H1 (cell line): ENCODE measurements around the gene FHIT. TPM values are rescaled to one million over a fixed set of nuclear protein-coding genes. Genes with fewer than 3 reads are reported as not detected.

Source experiments
- CTCF ChIA-PET: fragments of 300-600 bp; sonication (Branson Sonifier 250); formaldehyde crosslinking; loops from one replicate; lab custom pipeline; 2021; ENCODE audit not compliant: partially characterized antibody; lab: Charles Lee
- POLR2A ChIA-PET: fragments of 300-600 bp; sonication (Branson Sonifier 250); formaldehyde crosslinking; loops from one replicate; lab custom pipeline; 2021; ENCODE audit warnings: inconsistent platforms; ENCODE audit not compliant: partially characterized antibody; lab: Charles Lee
- DNase-seq, 2 experiments: peaks; one replicate each; pipeline versions ENCODE4 v3.0.0 to v3.0.0-alpha.2; 2010 to 2022; ENCODE audit warnings: low spot score in 2 of 2, low read depth in 1 of 2, mixed read lengths in 1 of 2
- FAIRE-seq: peaks from 2 replicates; lab custom pipeline; 2011; peaks lifted over from hg19 to GRCh38; lab: Jason Lieb, UNC
- H2AFZ ChIP-seq: 2 replicates; pipeline ENCODE4 v1.8.1; 2012; ENCODE audit warnings: low read length, inconsistent platforms
- H2AK5ac ChIP-seq: 2 replicates; pipeline ENCODE4 v1.6.1; 2013; ENCODE audit warnings: low read depth, low read length
- H2BK120ac ChIP-seq: replicated peaks from 2 replicates; pipeline ENCODE3; 2013; ENCODE audit warnings: low read depth, low read length, inconsistent platforms
- H2BK12ac ChIP-seq: 2 replicates; pipeline ENCODE4 v1.6.1; 2013; ENCODE audit warnings: low read depth, low read length
- H2BK15ac ChIP-seq: 2 replicates; pipeline ENCODE4 v1.6.1; 2013; ENCODE audit warnings: low read length
- H2BK20ac ChIP-seq: 2 replicates; pipeline ENCODE4 v1.6.1; 2013; ENCODE audit warnings: low read length
- H2BK5ac ChIP-seq: 2 replicates; pipeline ENCODE4 v1.6.1; 2013; ENCODE audit warnings: low read depth, low read length
- H3K14ac ChIP-seq: 2 replicates; pipeline ENCODE4 v1.6.1; 2013; ENCODE audit warnings: inconsistent platforms; ENCODE audit not compliant: insufficient read length
- H3K18ac ChIP-seq: 2 replicates; pipeline ENCODE4 v1.6.1; 2013; ENCODE audit warnings: low read length; ENCODE audit errors: extremely low read depth
- H3K23ac ChIP-seq: 2 replicates; pipeline ENCODE4 v1.6.1; 2013; ENCODE audit warnings: inconsistent platforms; ENCODE audit not compliant: insufficient read length
- H3K23me2 ChIP-seq: 2 replicates; pipeline ENCODE4 v1.6.1; 2013; ENCODE audit warnings: low read depth, low read length
- H3K27ac ChIP-seq: 2 replicates; pipeline ENCODE4 v1.6.1; 2011; ENCODE audit warnings: low read depth, low read length, inconsistent platforms
- H3K27me3 ChIP-seq, 4 experiments: replicated peaks in 1 of 4; 1 replicate in 1 of 4; 2 replicates in 3 of 4; pipeline versions ENCODE4 v1.6.1 to v1.8.1; 2011 to 2013; ENCODE audit warnings: low read length in 3 of 4, mild to moderate bottlenecking in 3 of 4, inconsistent platforms in 2 of 4, mixed read lengths in 2 of 4, moderate library complexity in 1 of 4; ENCODE audit not compliant: control insufficient read depth in 3 of 4, insufficient read depth in 3 of 4; ENCODE audit errors: extremely low read depth in 1 of 4
- H3K36me3 ChIP-seq, 4 experiments: 2 replicates each; pipeline versions ENCODE4 v1.6.1 to v1.8.1; 2011 to 2013; ENCODE audit warnings: mild to moderate bottlenecking in 4 of 4, low read length in 3 of 4, moderate library complexity in 2 of 4, control low read depth in 1 of 4, inconsistent platforms in 1 of 4; ENCODE audit not compliant: insufficient read depth in 4 of 4, control insufficient read depth in 2 of 4
- H3K4ac ChIP-seq: replicated peaks from 2 replicates; pipeline ENCODE3; 2013; ENCODE audit warnings: low read length, low read depth, mixed read lengths, inconsistent platforms; ENCODE audit not compliant: insufficient read length
- H3K4me1 ChIP-seq, 4 experiments: replicated peaks in 1 of 4; 1 replicate in 1 of 4; 2 replicates in 3 of 4; pipeline versions ENCODE4 v1.6.1 to v1.8.1; 2011 to 2013; ENCODE audit warnings: low read length in 3 of 4, inconsistent platforms in 2 of 4, mixed read lengths in 1 of 4; ENCODE audit not compliant: insufficient read depth in 4 of 4, control insufficient read depth in 3 of 4
- H3K4me2 ChIP-seq, 2 experiments: 2 replicates each; pipeline versions ENCODE4 v1.6.1 to v1.8.1; 2011 to 2013; ENCODE audit warnings: low read depth in 2 of 2, low read length in 2 of 2, control low read depth in 1 of 2, inconsistent platforms in 1 of 2, mild to moderate bottlenecking in 1 of 2; ENCODE audit not compliant: insufficient read depth in 1 of 2
- H3K4me3 ChIP-seq, 4 experiments: fragments of 200-600, 300-600 bp in 1 of 4; sonication (generic), shearing (Covaris generic), sonication (Bioruptor Twin) in 1 of 4; 2 replicates each; pipeline versions ENCODE4 v1.5.1 to v1.8.1; 2011 to 2016; ENCODE audit warnings: low read length in 4 of 4, low read depth in 3 of 4, control low read depth in 2 of 4, inconsistent platforms in 2 of 4, mild to moderate bottlenecking in 2 of 4, mixed read lengths in 1 of 4, moderate library complexity in 1 of 4; ENCODE audit not compliant: insufficient read depth in 2 of 4; ENCODE audit errors: extremely low read depth in 1 of 4
- H3K56ac ChIP-seq: replicated peaks from 2 replicates; pipeline ENCODE3; 2013; ENCODE audit warnings: low read depth, mild to moderate bottlenecking, mixed read lengths, low read length, inconsistent platforms; ENCODE audit not compliant: insufficient read length
- H3K79me1 ChIP-seq: 2 replicates; pipeline ENCODE4 v1.6.1; 2013; ENCODE audit warnings: low read depth, low read length, control low read depth
- H3K79me2 ChIP-seq, 2 experiments: 2 replicates each; pipeline versions ENCODE4 v1.6.1 to v1.8.1; 2012 to 2013; ENCODE audit warnings: low read length in 2 of 2, mild to moderate bottlenecking in 2 of 2, inconsistent platforms in 1 of 2; ENCODE audit not compliant: insufficient read depth in 2 of 2, control insufficient read depth in 1 of 2
- H3K9ac ChIP-seq, 4 experiments: replicated peaks in 1 of 4; 1 replicate in 1 of 4; 2 replicates in 3 of 4; pipeline versions ENCODE4 v1.6.1 to v1.8.1; 2011 to 2013; ENCODE audit warnings: low read depth in 3 of 4, low read length in 3 of 4, control low read depth in 2 of 4, mild to moderate bottlenecking in 2 of 4, moderate library complexity in 2 of 4, inconsistent platforms in 1 of 4; ENCODE audit errors: extremely low read depth in 1 of 4
- H3K9me3 ChIP-seq, 2 experiments: 2 replicates each; pipeline versions ENCODE4 v1.6.1 to v1.8.1; 2012 to 2013; ENCODE audit warnings: mild to moderate bottlenecking in 2 of 2, moderate library complexity in 2 of 2, control low read depth in 1 of 2, inconsistent platforms in 1 of 2, low read depth in 1 of 2, low read length in 1 of 2, mixed read lengths in 1 of 2; ENCODE audit not compliant: insufficient read depth in 2 of 2
- H4K20me1 ChIP-seq, 2 experiments: replicated peaks in 1 of 2; 2 replicates each; pipeline versions ENCODE3 to v1.8.1; 2011 to 2013; ENCODE audit warnings: inconsistent platforms in 2 of 2, low read length in 2 of 2, mild to moderate bottlenecking in 1 of 2; ENCODE audit not compliant: insufficient read depth in 2 of 2, control insufficient read depth in 1 of 2
- H4K5ac ChIP-seq: 2 replicates; pipeline ENCODE4 v1.6.1; 2013; ENCODE audit warnings: low read length, low read depth, mixed read lengths, inconsistent platforms; ENCODE audit not compliant: insufficient read length
- H4K8ac ChIP-seq: 2 replicates; pipeline ENCODE4 v1.8.0; 2013; ENCODE audit warnings: mild to moderate bottlenecking, moderate library complexity, low read length, inconsistent platforms; ENCODE audit not compliant: insufficient read depth; ENCODE audit errors: extremely low read depth
- H4K91ac ChIP-seq: replicated peaks from 2 replicates; pipeline ENCODE3; 2013; ENCODE audit warnings: low read length, mixed read lengths, inconsistent platforms; ENCODE audit not compliant: insufficient read length
- EGR1 ChIP-seq: IDR thresholded peaks from 2 replicates; pipeline ENCODE4 v1.6.1; 2011; ENCODE audit warnings: low read depth, low read length, borderline replicate concordance
- EZH2 ChIP-seq: fragments of 200-600 bp; sonication (generic); IDR thresholded peaks from 2 replicates; pipeline ENCODE4 v1.7.1; 2012; ENCODE audit warnings: low read depth, mild to moderate bottlenecking, moderate library complexity, low read length, inconsistent platforms; ENCODE audit not compliant: severe bottlenecking
- GABPA ChIP-seq: IDR thresholded peaks from 2 replicates; pipeline ENCODE4 v1.6.1; 2011; ENCODE audit warnings: mild to moderate bottlenecking, low read length, moderate library complexity, borderline replicate concordance; ENCODE audit not compliant: insufficient read depth
- HDAC2 ChIP-seq, 2 experiments: fragments of 300-600 bp in 1 of 2; sonication (generic) in 1 of 2; IDR thresholded peaks; 2 replicates each; pipeline ENCODE4 v1.6.1; 2011 to 2012; ENCODE audit warnings: low read depth in 2 of 2, low read length in 2 of 2, mild to moderate bottlenecking in 2 of 2, moderate library complexity in 2 of 2, borderline replicate concordance in 1 of 2, inconsistent platforms in 1 of 2
- RNF2 ChIP-seq: fragments of 200-900, 300-1000 bp; sonication (generic); IDR thresholded peaks from 2 replicates; pipeline ENCODE4 v1.7.1; 2016; ENCODE audit warnings: borderline replicate concordance, low read depth, mild to moderate bottlenecking, antibody characterized with exemption, low read length; ENCODE audit not compliant: poor library complexity, severe bottlenecking; ENCODE audit errors: missing control alignments
- ZNF274 ChIP-seq: IDR thresholded peaks from 2 replicates; pipeline ENCODE4 v1.7.0; 2012; ENCODE audit warnings: low read length, borderline replicate concordance; ENCODE audit errors: extremely low read depth
- WGBS, 2 experiments: shearing (Covaris generic) in 1 of 2; methylation state at CpG; one replicate each; pipeline versions ENCODE4 v1.1.6 to v1.1.7; 2013 to 2015; ENCODE audit warnings: low lambda C conversion rate in 2 of 2, mixed read lengths in 2 of 2, inconsistent platforms in 1 of 2, low coverage in 1 of 2, missing lambda C conversion rate in 1 of 2; ENCODE audit not compliant: insufficient replicate concordance in 2 of 2, insufficient coverage in 1 of 2, insufficient read length in 1 of 2; ENCODE audit errors: extremely low coverage in 1 of 2, missing lambda C conversion rate in 1 of 2; 5-methylcytosine and 5-hydroxymethylcytosine counted together
- polyA plus RNA-seq, 7 experiments: library from polyadenylated mRNA; depleted of rRNA in 3 of 7; stranded (reverse) in 5 of 7; unstranded in 2 of 7; fragments of >200 nt in 5 of 7; fragments of 200-250 nt in 2 of 7; gene quantifications; 1 replicate in 5 of 7; 2 replicates in 1 of 7; 4 replicates in 1 of 7; pipeline versions ENCODE4 v1.2.1 to v1.2.3, GENCODE V29; 2011 to 2013; ENCODE audit warnings: missing spikeins in 2 of 7, mixed read lengths in 2 of 7
- total RNA-seq: library from RNA; stranded (reverse); fragmentation: NEBNext Ultra II Directional; extraction: Animal tissue kit (Norgen Biotek cat#: 25700); gene quantifications from 2 replicates; pipeline ENCODE4 v1.2.1, GENCODE V29; 2021

Gene FHIT
- total and polyA plus RNA-seq, 2 of the 8 experiments (the other 6 are each of a cell fraction or from before 2014, with no cell fraction given), result 1.2 to 3.2 TPM

GRCh38 chr3:59731943-59732342 lies 1519.3 kb downstream of the FHIT start:
- Histone ChIP-seq H3K9ac (no peak overlapping the region), H3K18ac (no peak overlapping the region), H3K56ac (no peak overlapping the region), H2AK5ac (no peak overlapping the region), H2BK12ac (no peak overlapping the region), H4K8ac (no peak overlapping the region), H3K23me2 (no peaks in the 10 kb centered on the region), H3K14ac (no peak overlapping the region), H2BK5ac (no peak overlapping the region), H2BK20ac (no peak overlapping the region), H3K4ac (no peak overlapping the region), H4K20me1 (no peaks in the 10 kb centered on the region), H2BK120ac (no peak overlapping the region), H3K4me2 (no peak overlapping the region), H3K4me1 (peaks cover 0 to 5% (median 0%) of the 10 kb centered on the region in 4 experiments; a peak in 1 of 7 replicates), H3K27me3 (no peaks in the 10 kb centered on the region), H2BK15ac (no peak overlapping the region), H3K9me3 (no peaks in the 10 kb centered on the region), H3K79me2 (no peaks in the 10 kb centered on the region), H3K27ac (no peak overlapping the region), H4K91ac (no peak overlapping the region), H3K36me3 (no peaks in the 10 kb centered on the region), H4K5ac (no peak overlapping the region), H3K79me1 (no peaks in the 10 kb centered on the region), H2AFZ (no peak overlapping the region), H3K23ac (no peak overlapping the region), H3K4me3 (no peak overlapping the region)
- CTCF ChIA-PET, result no interaction called here
- TF ChIP-seq EZH2 (no peak), ZNF274 (no peak), EGR1 (no peak), HDAC2 (IDR thresholded peaks at IDR 0.05; ENCODE audit: borderline replicate concordance in 1 of 2, low read depth in 2 of 2, low read length in 2 of 2) (no peak), GABPA (no peak), RNF2 (no peak)
- 97% methylated on average over 5 of the region's 5 CpGs; no CpG with 5 or more reads in 1 of the 2 experiments for WGBS, 2 experiments
- FAIRE-seq (no peak), DNase-seq (no peak)
- POLR2A ChIA-PET, result no interaction called here
